DMS79 treated with DMSO at 0.1 percent for 48 hours (cell line): ENCODE data around the gene PAPPA.

Experiments used
- DNase-seq: peaks from one replicate; lab custom pipeline; 2025; lab: John Stamatoyannopoulos, UW

Gene PAPPA

GRCh38 chr9:116422119-116422979 is 268.8 kb downstream of the PAPPA start:
- DNase-seq: no peak

- DNase-seq: no peak
These were observed 269.6 kb downstream of the PAPPA start for GRCh38 chr9:116423149-116423548.

- DNase-seq: no peak
These were observed 271.7 kb downstream of the PAPPA start for GRCh38 chr9:116425244-116425643.

GRCh38 chr9:116430849-116431248 is 277.3 kb downstream of the PAPPA start:
- DNase-seq: no peak

GRCh38 chr9:116432051-116432450 is 278.5 kb downstream of the PAPPA start:
- no peak for DNase-seq

- DNase-seq: no peak
These were observed 280.7 kb downstream of the PAPPA start for GRCh38 chr9:116434314-116434713.

- DNase-seq: no peak
These were observed 282.1 kb downstream of the PAPPA start for GRCh38 chr9:116435706-116436105.

GRCh38 chr9:116436121-116436520 is 282.5 kb downstream of the PAPPA start:
- DNase-seq: no peak

GRCh38 chr9:116437411-116438370 is 284.1 kb downstream of the PAPPA start:
- DNase-seq: no peak

- DNase-seq: no peak
These were observed 288.9 kb downstream of the PAPPA start for GRCh38 chr9:116442528-116442927.

GRCh38 chr9:116447934-116448333 is 294.3 kb downstream of the PAPPA start:
- no peak for DNase-seq

- DNase-seq: no peak
These were observed 294.8 kb downstream of the PAPPA start for GRCh38 chr9:116448431-116448830.

GRCh38 chr9:116449949-116450348 is 296.4 kb downstream of the PAPPA start:
- DNase-seq: no peak

GRCh38 chr9:116450378-116451139 is 297.0 kb downstream of the PAPPA start:
- no peak for DNase-seq

- no peak for DNase-seq
These were observed 298.0 kb downstream of the PAPPA start for GRCh38 chr9:116451500-116452115.
